ENCODE measurements around the gene SYNDIG1.

SYNDIG1 gene

DNA sequence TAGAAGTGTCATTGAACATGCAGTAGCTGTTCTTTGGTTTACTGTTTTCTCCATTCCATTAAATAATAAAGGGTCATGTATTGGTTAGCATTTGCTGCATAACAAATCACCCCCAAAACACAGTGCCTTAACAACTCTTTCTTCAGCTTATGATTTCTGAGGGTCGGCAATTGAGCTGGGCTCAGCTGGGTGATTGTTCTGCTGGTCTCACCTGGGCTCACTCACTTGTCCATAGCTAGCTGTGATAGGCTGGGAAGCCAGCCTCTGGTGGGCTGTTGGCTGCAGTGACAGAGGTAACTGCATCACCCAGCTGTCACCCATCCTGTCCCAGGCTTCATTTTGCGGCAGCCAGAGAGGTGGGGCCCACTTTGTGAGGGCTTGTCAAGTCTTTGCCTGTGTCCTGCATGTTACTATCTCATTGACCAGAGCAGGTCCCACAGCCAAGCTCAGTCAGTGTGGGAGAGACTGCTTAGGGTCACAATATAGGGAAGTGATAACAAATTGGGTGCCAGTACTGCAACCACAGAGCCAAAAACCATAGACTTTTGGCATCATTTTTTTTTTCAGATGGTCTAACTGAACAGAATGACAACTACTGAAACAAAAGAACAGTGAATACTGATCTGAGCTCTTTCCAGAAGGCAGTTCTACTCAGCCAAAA, 76.9 kb downstream of the SYNDIG1 start:
- DNase-seq = no peak
- H3K27me3 ChIP-seq (replicated peaks) = no peaks in the 10 kb centered on the region
- H3K27ac ChIP-seq = no peak overlapping the region
- in situ Hi-C loops (cut with HindIII; ENCODE audit: low pct_ligation_motif_present, low sequenced_read_pairs) = no loop called here
- no peak for TF ChIP-seq CTCF (IDR thresholded peaks at IDR 0.05; ENCODE audit: low read depth, low read length, missing control alignments)
- no peaks in the 10 kb centered on the region for H3K36me3 ChIP-seq (replicated peaks)
- no peak overlapping the region for H3K4me3 ChIP-seq (ENCODE audit: low read depth, low read length)

DNA sequence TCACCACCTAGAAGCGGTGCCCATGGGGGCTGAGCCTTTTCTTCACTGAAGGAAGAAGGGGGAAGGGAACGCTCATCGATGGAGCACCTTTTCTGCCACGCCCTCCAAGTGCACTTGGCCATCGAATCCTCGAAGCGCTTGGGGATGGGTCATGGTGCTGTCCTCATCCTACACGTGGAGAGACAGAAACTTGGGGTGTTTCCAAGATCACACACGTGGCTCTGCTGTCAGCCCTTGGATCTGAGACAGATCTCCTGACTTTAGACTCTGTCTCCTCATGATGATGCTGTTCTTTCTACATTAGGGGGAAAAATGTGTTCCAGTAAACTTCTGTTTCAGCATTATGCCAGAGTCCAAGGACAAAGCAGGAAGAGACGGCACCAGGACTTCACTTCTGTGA, 78.5 kb downstream of the SYNDIG1 start:
- no peak for DNase-seq
- in situ Hi-C loops (cut with HindIII; ENCODE audit: low pct_ligation_motif_present, low sequenced_read_pairs) = no loop called here
- Histone ChIP-seq H3K36me3 (replicated peaks) (no peaks in the 10 kb centered on the region), H3K4me3 (ENCODE audit: low read depth, low read length) (no peak overlapping the region), H3K27ac (no peak overlapping the region), H3K27me3 (replicated peaks) (no peaks in the 10 kb centered on the region)
- no peak for TF ChIP-seq CTCF (IDR thresholded peaks at IDR 0.05; ENCODE audit: low read depth, low read length, missing control alignments)

GRCh38 chr20:24559114-24559732, 89.8 kb downstream of the SYNDIG1 start:
- Histone ChIP-seq H3K36me3 (replicated peaks) (no peaks in the 10 kb centered on the region), H3K27me3 (replicated peaks) (no peaks in the 10 kb centered on the region), H3K27ac (no peak overlapping the region), H3K4me3 (ENCODE audit: low read depth, low read length) (no peak overlapping the region)
- no peak for TF ChIP-seq CTCF (IDR thresholded peaks at IDR 0.05; ENCODE audit: low read depth, low read length, missing control alignments)
- no peak for DNase-seq
- in situ Hi-C loops (cut with HindIII; ENCODE audit: low pct_ligation_motif_present, low sequenced_read_pairs) = no loop called here

DNA sequence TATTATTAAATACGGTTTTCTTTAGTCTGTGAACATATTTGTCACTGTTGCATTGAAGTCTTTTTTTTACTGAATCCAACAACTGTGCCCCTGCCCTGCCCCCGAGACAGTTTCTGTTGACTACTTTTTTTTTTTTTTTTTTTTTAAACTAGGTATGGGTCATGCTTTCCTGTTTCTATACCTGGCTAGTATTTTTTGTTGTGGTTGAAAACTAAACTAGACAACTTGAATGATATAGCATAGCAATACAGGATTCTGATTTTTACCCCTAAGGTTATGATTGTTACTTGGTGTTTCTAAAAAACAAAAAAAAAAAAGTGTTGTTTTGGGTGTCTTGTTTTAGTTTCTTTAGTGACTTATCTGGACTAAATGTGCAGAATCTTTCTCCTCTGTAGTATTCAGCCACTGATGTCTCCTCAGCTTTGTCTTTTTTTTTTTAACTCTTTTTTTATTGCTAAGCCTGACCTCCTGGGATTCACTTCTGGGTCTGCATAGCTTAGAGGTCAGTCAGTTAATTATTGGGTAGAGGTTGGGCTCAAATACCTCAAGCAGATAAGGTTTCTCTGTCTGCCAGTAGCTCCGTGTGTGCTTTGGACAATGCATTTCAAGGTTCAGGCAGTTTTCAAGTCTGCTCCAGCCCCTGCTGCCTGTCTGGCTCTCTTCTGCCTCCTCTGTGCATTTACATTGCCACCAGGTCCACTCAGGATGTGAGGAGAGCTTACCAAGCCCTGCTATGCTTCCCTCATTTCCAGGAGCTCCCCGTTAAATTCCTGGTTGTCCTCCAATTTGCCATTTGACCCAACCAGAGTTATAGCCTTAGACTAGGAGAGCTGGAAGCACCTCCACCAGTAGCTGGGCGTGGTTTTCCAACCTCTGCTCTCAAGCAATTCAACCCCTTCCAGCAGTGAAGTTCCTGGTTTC, 91.4 kb downstream of the SYNDIG1 start:
- Histone ChIP-seq H3K27ac (no peak overlapping the region), H3K27me3 (replicated peaks) (no peaks in the 10 kb centered on the region), H3K4me3 (ENCODE audit: low read depth, low read length) (no peak overlapping the region), H3K36me3 (replicated peaks) (no peaks in the 10 kb centered on the region)
- DNase-seq = no peak
- no peak for TF ChIP-seq CTCF (IDR thresholded peaks at IDR 0.05; ENCODE audit: low read depth, low read length, missing control alignments)
- in situ Hi-C loops (cut with HindIII; ENCODE audit: low pct_ligation_motif_present, low sequenced_read_pairs) = no loop called here

GRCh38 chr20:24565835-24566351, 96.5 kb downstream of the SYNDIG1 start:
- in situ Hi-C loops (cut with HindIII; ENCODE audit: low pct_ligation_motif_present, low sequenced_read_pairs) = no loop called here
- H3K4me3 ChIP-seq (ENCODE audit: low read depth, low read length) = no peak overlapping the region
- no peak for DNase-seq
- TF ChIP-seq CTCF (IDR thresholded peaks at IDR 0.05; ENCODE audit: low read depth, low read length, missing control alignments) = no peak
- H3K27ac ChIP-seq = no peak overlapping the region
- H3K27me3 ChIP-seq (replicated peaks) = no peaks in the 10 kb centered on the region
- no peaks in the 10 kb centered on the region for H3K36me3 ChIP-seq (replicated peaks)

Data from brain microvascular endothelial cell (primary cell).